Stimulated activated CD8-positive, alpha-beta memory T cell treated with anti-CD3 and anti-CD28 coated beads, Interleukin-15, amount 100 ng/mL, for 24 hours (primary cell): ENCODE results near the gene NHEJ1.

ENCODE experiments used
- DNase-seq: peaks from one replicate; pipeline ENCODE4 v3.0.0-alpha.2; 2020; ENCODE audit warnings: low read depth

Gene NHEJ1

DNA sequence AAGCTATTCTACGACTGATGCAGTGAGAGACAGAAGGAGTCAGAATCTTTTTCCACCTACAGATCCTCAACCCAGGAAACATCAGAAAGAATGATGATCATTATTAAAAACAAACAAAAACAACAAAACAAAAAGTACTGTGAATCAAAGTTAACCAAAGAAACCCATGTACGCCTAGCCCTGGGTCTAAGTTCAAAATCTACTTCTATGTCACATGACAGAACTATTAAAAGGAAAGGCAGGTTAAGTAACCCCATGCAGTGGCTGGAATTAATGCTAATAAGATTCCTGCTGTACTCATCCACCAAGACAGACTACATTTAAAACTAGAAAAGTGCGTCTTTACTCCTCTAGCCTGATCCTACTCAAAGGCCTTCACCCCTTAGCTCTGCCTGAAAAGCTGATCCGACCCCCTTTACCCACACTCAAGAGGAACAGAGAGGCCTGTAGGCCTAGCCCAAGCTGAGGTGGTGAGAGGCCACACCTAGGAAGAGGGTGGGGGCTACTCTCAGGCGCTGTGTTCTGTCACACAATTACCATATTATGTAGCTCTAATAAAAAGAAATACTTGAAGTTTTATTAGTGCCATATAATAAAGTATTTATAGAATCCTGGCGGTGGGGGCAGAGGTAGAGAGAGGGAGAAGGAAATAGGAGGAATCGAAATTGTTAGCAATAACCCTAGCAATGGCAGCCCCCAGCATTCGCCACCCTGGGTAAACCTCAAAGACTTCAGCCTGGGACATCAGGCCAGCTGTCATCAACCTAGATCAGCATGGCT, 37.1 kb downstream of the NHEJ1 start:
- no peak for DNase-seq

DNA sequence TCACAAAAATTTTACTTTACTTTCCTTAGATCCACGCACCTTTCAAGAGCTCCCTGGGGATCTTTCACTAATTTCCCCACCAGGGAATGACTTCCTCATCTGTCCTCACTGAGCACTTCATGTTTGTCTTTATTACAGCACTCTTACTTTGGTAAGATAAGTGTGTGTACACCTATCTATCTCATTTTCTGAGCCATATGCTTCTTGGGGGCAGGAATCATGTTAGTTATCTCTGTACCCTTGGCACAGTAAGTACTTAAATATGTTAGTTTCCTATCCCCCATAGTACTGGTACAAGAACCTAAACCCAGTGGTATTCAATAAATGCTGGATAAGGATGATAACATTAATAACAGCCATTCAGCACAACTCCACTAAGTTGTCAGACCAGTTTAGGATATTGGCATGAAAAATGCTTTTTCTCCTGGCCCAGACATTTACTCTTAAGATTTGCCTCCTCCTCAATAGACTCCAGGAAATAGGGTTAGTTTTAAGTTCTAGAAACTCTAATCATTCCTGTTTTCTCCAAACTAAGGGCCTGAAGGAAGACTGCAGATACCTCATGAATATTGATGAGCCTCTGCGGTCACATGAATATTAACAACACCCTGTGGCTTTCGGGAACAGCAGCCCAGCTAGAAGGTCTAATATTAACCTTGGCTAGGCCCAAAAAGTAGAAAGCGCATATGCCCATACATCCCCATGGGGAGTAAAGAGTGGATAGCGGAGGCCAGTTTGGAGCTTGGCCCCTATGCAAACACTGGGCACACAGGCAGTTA, 38.2 kb downstream of the NHEJ1 start:
- DNase-seq = no peak

DNA sequence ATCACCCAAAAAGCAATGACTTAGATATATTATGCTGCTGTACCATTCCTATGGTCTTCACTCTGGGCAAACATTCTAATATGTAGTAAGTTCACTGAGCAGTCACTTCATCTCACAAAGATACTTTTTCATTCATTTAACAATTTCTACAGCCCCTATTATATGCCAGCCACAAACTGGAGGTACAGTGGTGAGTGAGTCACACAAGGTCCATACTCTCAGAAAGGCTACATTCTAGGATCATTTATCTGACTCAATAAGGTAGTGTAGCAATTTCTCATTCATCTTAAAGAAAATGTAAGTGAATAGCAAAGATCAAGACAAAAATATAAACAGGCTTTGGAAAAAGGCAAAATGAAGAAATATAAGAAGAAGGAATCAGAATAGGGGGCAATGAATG, 40.5 kb downstream of the NHEJ1 start:
- no peak for DNase-seq

DNA sequence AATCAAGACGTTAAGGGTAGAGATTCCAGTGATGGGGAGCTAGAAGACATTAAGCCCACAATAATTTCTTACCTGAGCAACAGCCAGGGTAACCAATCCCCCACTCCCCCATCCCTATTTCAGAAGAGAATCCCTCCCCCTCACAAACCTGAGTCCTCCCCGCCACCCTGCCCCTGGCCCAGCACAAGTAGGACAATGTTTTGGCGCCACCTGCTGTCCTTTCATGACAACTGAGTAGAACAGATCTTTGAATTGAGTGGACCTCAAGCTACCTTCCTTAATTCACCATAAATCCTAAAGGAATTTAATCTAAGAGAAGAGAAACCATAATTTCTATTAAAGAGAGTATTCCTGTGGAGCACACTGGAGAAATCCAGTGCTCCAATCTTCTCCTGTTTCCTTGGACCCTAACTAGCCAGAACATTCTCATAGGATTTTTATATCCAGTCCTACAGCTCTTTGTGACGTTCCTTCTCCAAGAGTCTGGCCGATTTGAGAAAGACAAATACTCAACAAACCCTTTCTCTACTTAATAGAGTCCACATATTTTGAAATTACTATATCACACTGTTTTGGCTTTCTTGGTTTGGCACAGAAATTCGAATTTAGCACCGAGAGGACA, 41.1 kb downstream of the NHEJ1 start:
- peak; percentile 21 for DNase-seq

DNA sequence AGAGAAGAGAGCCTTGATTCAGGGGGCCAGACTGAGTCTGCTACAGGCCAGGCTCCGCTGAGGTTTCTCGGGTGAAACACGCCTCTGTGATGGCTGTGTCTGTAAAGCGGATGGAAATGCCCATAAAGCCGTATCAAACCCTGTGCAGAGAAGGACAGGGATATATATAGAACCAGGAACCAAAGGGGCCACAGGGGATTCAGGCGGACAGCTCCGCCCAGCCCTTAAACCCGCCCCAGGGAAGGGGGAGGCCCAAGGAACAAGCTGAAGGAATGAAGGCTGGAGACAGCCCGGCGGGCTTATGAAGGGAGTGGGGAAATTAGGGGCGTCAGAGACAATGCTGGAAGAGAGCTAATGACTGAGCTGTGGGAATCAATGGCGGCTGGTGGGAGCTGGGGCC, 42.1 kb downstream of the NHEJ1 start:
- DNase-seq = no peak

DNA sequence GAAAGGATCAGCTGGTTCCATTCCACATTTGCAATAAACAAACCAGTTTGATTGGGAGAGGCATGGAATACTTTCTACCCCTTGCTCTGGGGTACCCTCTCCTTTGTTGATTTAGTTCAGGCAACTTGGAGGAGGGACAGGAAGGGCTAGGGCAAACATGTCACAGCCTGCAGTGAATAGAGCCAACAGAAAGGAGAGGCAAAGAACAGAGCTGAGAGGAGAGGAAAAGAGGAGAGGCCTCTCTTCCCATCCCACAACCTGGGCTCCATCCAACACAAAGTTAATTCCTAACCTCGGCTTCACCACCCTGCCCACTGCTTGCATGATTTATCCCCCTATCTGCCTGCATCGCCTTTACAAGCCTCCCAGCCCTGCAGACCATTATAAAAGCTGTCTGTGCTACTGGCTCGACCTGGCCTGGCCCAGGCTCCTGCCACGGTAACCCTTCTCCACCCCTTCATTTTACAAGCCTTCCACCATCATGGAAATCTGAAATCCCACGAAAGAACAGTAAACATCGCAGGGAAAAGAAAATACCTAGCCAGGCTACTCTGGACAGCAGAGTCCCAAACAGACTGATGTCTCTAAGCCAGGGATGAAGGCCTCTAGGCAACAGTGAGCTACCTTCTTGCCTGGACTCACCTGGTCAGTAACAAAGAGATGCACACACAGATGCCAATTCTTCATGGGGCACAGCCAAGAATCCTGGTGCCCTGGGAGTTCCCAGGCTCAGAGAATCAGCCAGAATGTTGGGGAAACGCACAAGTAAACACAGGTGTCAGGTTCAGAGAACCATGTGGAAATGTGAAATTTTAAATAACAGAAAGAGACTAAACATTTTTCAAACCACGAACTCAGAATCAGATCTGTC, 43.6 kb downstream of the NHEJ1 start:
- DNase-seq = no peak

DNA sequence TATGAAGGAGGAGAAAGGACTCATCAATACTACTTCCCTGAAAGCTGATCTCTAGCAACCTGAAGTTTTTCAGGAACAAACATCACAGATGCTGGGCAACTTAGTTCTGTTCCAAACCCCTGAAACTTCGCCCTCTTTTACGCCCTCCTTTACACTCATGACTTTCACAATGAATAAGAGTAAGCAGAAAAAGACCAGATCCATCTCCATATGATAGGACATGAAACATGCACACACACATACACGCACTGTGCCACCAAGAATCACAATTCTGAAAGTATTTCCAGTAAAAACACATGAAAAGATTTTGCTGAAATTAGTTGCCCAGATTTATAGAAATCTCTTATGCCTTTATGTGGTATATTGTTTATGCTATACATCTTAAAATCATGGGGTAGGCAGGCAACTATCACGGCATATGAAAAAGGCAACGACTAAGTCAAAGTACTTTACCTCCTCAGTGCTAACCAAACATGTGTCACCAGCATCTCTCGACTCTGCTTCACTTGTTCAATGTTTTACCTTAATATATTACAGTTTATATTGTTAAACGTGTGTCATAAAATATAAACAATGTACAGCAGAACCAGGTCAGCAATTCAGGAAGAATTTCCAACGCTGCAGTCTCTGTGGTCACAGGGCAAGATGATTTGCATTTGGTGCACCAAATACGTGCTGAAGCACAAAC, 47.8 kb downstream of the NHEJ1 start:
- DNase-seq = no peak

DNA sequence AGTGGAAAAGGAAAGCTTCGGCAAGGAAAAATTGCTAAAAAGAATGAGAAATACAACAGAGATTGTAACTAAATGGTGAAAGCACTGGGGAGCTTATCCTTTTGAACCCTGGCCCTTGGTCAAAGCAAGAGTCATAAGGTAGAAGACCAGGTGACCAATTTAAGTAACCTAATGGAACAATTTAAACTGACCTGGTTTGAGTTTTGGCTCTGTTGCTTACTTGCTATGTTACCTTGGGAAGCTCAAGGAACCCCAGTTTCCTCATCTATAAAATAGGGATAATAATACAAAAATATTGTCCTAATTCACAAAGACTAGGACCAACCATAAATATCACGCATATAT, 48.6 kb downstream of the NHEJ1 start:
- DNase-seq = no peak

DNA sequence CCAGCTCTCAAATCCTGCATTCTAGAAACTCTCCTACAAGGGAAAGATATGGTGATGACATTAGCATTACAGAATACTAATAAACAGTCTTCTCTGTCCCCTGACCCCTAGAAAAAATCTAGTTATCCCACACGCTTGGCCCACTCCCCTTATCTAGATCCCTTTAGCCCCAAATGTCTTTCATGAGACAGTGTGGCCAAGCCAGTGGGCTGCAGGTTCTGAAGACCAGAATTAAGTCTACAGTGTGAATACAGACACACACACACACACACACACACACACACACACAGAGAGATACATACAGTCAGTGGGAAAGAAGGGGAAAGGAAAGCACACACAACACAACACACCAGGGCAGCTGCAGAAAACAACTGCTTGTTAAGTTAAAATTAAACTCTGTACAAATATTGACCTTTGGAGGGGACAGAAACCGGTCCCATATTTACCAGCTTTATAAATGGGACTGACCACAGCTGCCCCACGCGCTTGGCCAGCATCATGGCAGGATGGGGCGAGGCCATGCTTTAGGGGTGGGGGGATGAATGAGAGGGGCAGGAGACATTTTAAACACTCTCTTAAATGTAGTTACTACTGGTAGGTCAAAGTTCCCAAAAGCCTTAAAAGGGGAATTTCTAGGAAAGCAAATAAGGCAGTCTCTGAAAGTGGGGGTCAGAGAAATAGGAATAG, 49.1 kb downstream of the NHEJ1 start:
- no peak for DNase-seq

DNA sequence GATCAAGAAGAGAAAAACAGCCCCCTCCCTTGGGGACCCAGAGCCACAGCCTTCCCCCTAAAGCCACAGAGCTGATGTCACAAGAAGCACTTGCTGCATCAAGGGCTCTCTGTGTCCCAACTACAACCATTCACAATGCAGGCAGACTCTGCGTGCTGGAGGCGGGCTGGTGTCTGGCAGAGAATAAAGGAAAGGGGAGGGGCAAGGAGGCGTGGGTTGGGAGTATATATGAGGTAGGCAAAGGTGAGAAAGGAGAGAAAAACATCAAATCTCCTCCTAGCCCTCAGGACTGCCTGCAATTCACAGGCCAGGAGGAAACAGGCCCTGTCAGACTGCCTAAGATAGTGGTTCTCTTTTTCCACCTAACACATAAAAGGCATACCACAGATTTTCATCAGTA, 51.1 kb downstream of the NHEJ1 start:
- DNase-seq = no peak

DNA sequence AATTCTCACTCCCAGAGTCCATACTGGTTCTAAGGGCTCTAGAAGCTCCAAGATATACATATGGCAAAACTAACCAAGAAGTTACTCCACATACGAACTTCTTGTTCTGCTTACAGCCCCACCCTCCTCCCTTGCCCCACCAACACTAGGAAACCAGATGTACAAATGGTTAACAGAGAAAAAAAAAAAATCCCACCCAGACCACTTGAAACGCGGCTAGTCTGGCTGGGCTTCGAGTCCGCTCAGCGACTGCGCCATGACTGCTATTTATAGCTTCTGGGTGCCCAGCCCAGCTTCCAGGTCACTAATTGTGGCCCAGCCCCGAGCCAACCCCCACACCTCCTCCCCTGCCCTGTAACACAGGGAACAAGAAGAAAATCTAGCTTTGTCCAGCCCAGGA, 52.9 kb downstream of the NHEJ1 start:
- DNase-seq = no peak

DNA sequence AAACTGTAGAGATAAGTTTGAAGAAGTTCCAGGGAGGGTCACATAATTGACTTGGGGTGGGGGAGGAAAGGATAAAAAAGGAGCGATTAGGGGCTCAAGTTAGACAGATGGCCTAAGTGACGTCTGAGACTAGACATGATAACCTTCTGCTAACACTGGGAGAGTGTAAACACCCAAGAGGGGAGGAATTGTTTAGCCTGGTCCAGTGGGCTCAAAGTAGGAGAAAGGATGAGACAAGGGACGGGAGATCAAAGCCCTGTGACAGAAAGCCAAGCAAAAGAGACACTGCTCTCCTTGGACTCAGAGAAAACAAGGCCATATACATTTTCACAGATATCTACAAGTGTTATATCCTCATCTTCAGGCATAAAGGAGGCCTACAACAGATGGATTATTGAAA, 54.4 kb downstream of the NHEJ1 start:
- DNase-seq = no peak

DNA sequence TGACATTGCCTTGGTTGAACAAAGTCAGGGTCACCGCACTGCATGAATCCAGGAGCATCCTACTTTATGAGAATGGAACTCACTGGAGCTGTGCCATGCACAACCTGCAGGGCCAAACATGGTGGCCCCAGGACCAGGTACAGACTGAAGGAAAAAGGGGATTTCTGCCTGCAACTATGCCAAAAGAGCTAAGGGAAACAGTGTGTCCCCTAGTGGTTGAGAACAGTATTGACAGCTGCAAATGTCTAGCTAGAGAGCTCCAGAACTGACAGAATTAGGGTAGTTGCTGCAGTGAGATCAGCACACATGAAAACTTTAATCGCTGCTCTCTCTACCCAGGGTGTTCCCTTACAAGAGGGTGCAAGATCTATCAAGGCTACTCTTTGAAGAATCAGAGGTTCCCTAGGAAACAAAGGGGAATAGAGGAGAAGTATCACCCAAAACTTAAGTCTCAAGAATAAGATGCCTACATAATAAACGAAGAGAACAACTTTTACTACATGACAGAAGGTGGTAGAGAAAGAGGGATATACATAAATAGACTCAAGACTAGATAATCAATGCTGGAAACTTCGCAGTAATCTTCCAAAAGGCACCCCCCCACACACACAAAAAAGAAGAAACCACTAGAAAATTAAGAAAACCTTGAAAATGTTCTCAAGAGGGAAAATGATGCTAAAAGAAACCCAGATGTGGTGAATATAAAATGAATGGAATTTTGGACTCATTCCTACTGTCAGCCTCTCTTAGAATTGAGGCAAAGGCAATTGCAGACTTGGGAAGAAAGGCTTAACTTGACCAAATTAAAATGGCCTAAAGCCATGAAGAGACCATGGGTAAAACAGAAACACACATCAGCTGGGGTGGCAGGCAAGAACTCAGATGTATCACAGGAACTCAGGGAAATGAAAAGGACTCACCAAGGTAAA, 56.2 kb downstream of the NHEJ1 start:
- no peak for DNase-seq

DNA sequence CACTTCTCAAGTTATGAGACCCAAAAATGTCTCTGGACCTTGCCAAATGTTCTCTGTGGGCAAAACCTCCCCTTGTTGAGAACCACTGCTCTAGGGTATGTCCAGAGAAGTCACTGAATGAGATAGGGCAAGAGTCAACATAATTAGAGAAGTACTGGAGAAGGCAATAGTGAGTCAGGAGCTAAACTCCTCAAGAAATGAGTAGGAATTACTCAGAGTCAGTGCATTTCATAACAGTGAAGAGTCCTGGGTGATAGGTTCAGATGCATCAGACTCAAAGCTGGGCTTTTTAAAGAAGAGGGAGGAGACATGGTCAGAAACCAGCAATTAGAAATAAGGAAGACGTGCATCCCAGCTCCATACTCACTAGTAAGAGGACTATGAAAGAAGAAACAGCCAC, 61.3 kb downstream of the NHEJ1 start:
- DNase-seq = no peak

DNA sequence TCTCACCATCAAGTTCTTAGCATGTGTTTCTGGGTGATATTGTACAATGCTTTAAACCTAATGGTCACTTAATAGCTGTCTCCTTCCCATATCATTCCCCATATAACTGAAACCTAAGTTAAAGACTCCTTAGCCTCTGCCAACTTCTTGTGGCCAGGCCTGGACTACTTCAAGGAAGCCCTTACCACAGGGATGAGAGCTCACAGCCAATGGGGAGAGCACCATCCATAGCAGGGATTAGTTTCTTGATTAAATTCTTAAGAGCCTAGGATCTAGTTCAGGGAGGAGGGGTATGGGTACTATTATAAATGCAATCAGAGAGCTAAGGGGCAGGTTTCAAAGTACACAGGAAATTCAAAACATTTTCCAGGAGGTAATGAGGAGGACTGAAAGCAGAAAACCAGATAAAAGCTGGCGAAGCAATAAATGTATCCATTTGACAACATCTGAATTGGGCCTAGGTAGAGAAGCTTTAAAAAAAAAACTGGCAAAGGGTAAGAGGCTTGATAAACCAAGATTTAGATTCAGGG, 65.1 kb downstream of the NHEJ1 start:
- no peak for DNase-seq

DNA sequence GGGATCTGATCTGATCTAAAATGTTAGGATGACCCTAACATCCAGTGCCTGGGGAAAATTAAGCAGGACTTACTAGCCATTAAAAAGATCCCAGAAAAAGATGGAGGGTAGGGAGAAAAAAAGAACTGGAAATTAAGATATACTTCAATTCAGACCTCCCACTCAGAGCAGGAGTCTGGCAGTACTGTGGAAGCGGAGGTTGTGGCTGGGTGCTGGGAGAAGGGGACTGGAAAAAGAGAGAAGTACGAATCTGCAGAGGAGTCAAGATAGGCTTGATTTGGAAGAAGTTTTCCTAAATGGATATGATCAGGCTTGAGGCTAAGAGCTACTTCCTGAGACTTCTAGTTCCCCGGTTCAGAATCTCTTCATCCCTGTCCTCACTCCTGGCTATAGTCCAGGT, 66.4 kb downstream of the NHEJ1 start:
- no peak for DNase-seq

DNA sequence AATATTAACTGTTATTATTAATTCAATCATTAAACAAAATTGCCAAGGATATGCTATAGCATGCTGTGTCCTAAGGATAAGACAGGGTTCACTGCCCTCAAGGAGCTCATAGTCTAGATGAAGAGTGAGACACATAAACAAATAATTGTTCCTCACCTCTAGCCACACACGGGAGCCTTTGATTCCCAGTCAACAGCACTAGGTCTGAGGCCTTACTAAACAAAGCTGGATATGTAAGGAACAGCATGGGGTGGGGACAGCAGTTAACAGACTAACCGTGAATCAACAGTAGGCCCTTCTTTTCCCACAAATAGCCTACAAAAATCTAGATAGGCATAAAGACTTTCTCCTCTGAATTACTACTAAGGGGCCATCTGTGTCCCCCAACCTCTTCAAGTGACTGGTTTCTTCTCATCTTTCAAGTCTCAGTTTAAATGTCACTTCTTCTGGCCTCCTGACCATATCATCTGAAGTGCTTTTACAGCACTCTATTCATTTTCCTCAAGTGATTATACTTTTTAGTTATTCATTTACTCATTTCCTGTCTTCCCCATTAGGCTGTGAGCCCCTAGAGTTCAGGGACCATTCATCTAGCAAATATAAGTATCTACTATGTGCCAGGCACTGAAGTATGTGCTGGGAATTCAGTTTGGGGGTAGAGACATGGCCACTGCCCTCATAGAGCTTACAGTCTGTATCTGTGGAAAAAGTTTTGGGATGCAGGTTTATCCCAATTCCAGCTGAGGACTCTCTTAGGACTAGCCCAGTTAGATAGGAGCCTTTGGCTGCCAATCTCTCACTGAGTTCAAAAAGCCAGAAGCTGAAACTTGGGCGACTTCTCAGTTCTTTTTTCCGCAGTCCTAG, 69.9 kb downstream of the NHEJ1 start:
- no peak for DNase-seq

DNA sequence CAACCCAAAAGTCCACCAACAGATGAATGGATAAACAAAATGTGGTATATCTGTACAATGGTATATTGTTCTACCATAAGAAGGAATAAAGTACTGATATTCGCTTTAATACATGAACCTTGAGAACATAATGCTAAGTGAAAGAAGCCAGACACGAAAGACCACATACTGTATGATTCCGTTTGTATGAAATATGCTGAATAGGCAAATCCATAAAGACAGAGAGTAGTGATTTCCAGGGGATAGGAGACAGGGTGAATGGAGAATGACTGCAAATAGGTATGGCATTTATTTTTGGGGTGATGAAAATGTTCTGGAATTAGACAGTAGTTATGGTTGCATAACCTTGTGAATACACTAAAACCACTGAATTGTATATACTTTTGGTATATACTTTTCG, 71.3 kb downstream of the NHEJ1 start:
- no peak for DNase-seq

DNA sequence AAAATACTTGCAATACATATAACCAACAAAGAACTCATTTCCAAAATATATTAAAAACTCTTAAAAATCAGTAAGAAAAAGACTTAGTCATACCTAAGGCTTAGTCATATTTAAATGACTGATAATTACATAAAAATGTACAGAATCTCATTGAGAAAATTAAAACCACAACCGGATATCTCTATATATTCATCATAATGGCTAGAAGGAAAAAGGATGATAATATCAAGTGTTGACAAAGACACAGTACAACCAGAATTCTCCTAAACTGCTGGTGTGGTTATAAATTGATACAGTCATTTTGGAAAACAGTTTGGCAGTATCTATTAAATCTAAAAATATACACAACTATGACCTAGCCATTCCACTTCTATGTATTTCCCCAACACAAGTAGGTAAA, 72.8 kb downstream of the NHEJ1 start:
- DNase-seq = no peak
